ENCODE results near the gene CCNG2. TPM values are rescaled to one million over a fixed set of nuclear protein-coding genes. Genes with fewer than 3 reads are reported as not detected.

CCNG2 gene
- total and polyA plus RNA-seq, 9 of the 15 experiments (the other 6 are each of a cell fraction or from before 2014, with no cell fraction given) = 0.49 to 6.6 (median 2.9) TPM

DNA sequence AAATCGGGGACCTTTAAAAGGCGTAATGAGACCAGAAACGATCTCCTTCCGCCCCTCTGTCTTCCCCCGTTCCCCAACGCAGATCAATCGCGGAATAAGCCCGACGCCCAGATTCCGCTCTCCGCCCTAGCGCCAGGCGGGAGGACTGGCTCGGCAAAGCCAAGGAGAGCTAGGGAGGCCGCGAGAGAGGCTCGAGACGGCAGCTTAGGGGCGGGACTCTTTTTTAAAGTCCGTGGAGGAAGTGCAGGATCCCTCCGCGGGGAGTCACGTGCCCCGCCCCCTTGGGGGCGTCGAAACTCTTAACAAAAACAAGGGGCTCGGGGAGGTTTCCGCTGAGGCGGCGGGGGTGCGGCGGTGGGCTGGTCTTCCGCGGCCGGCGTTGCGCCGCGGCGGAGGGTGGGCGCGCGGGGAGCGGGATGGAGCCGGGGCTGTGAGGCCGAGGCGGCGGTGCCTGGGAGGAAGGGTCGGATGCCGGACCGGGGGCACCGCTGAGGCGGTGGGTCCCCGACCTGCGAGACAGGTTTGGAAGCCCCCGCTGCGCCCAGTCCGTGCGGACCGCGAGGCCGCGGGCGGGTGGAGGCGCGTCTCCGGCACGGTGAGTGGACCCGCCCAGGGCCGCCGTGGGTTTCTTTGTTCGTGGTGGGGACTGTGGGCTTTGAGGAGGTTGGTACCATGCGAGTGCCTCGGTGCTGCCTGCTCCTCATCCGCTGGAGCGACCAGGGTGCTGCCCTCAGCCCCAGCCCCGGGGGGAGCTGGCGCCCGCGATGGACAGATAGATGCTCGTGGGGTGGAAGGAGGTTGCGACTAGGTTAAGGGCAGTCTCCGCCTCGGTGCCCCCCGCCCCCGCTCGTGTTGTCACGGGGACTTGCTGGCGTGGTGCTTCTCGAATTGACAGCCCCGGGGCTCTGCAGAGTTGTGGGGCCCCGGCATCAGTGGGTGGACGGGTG lies at the start of gene CCNG2 (continued):
- TF ChIP-seq ZNF318 (IDR thresholded peaks at IDR 0.05; ENCODE audit: borderline replicate concordance in 1 of 2, low read depth in 1 of 2) (peak in 1 of 2 experiments; percentile 88; a peak in 2 of 4 replicates), FOXM1 (IDR thresholded peaks at IDR 0.05; ENCODE audit: low read depth) (peak; percentile 99), FOXM1 (CRISPR knock-in tag; IDR thresholded peaks at IDR 0.05; ENCODE audit: low read depth) (peak; percentile 86; the same call in 1 of the 2 replicates), KLF6 (CRISPR knock-in tag; IDR thresholded peaks at IDR 0.05; ENCODE audit: borderline replicate concordance) (peak; percentile 59; the same call in 1 of the 2 replicates), HDAC2 (IDR thresholded peaks at IDR 0.05) (peak; percentile 98), CBX3 (IDR thresholded peaks at IDR 0.05; ENCODE audit: borderline replicate concordance in 1 of 2, low read length in 2 of 2) (0 out of 3 replicates have a peak, but pooled peaks of 1 of the 2 experiments have one; percentile 39), ARID1B (IDR thresholded peaks at IDR 0.05) (peak; percentile 48), MXD1 (CRISPR knock-in tag; IDR thresholded peaks at IDR 0.05; ENCODE audit: borderline replicate concordance, poor library complexity, severe bottlenecking) (no peak), LEF1 (IDR thresholded peaks at IDR 0.05) (peak; percentile 91), USF2 (CRISPR knock-in tag; IDR thresholded peaks at IDR 0.05) (peak; percentile 92)
- TF ChIP-seq, protein P1, sequence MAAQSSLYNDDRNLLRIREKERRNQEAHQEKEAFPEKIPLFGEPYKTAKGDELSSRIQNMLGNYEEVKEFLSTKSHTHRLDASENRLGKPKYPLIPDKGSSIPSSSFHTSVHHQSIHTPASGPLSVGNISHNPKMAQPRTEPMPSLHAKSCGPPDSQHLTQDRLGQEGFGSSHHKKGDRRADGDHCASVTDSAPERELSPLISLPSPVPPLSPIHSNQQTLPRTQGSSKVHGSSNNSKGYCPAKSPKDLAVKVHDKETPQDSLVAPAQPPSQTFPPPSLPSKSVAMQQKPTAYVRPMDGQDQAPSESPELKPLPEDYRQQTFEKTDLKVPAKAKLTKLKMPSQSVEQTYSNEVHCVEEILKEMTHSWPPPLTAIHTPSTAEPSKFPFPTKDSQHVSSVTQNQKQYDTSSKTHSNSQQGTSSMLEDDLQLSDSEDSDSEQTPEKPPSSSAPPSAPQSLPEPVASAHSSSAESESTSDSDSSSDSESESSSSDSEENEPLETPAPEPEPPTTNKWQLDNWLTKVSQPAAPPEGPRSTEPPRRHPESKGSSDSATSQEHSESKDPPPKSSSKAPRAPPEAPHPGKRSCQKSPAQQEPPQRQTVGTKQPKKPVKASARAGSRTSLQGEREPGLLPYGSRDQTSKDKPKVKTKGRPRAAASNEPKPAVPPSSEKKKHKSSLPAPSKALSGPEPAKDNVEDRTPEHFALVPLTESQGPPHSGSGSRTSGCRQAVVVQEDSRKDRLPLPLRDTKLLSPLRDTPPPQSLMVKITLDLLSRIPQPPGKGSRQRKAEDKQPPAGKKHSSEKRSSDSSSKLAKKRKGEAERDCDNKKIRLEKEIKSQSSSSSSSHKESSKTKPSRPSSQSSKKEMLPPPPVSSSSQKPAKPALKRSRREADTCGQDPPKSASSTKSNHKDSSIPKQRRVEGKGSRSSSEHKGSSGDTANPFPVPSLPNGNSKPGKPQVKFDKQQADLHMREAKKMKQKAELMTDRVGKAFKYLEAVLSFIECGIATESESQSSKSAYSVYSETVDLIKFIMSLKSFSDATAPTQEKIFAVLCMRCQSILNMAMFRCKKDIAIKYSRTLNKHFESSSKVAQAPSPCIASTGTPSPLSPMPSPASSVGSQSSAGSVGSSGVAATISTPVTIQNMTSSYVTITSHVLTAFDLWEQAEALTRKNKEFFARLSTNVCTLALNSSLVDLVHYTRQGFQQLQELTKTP (IDR thresholded peaks at IDR 0.05; ENCODE audit: low read depth in 1 of 2, partially characterized antibody in 2 of 2) = peak in 1 of 2 experiments; percentile 88
